Neural progenitor cell (in vitro differentiated cells): ENCODE data around the gene F7.

Source experiments
- CTCF ChIP-seq: fragments of 200-600 bp; sonication (generic); IDR thresholded peaks from 2 replicates; pipeline ENCODE4 v1.5.1; 2017; ENCODE audit warnings: antibody characterized with exemption, mild to moderate bottlenecking
- EZH2 ChIP-seq: fragments of 200-600 bp; sonication (generic); IDR thresholded peaks from 2 replicates; pipeline ENCODE4 v1.6.1; 2017; ENCODE audit warnings: antibody characterized with exemption, mild to moderate bottlenecking, moderate library complexity

- TF ChIP-seq CTCF (no peak), EZH2 (no peak)
Measured at GRCh38 chr13:113118261-113119021, 12.8 kb downstream of the F7 start.
